Fibroblast of skin of right biceps (primary cell): ENCODE measurements around the gene GALNT11.

Experiments
- DNase-seq: peaks from one replicate; pipeline ENCODE4 v3.0.0-alpha.2; 2013

GALNT11 gene

GRCh38 chr7:152121432-152121831, 96.0 kb downstream of the GALNT11 start:
- no peak for DNase-seq

GRCh38 chr7:152122540-152122939, 97.1 kb downstream of the GALNT11 start:
- DNase-seq, result no peak

- no peak for DNase-seq
Measured at GRCh38 chr7:152126741-152127140, 101.3 kb downstream of the GALNT11 start.

GRCh38 chr7:152127229-152127628, 101.8 kb downstream of the GALNT11 start:
- DNase-seq, result no peak

GRCh38 chr7:152128252-152128651, 102.8 kb downstream of the GALNT11 start:
- no peak for DNase-seq

- DNase-seq, result no peak
Measured at GRCh38 chr7:152128741-152129461, 103.4 kb downstream of the GALNT11 start.

- no peak for DNase-seq
Measured at GRCh38 chr7:152129682-152130081, 104.2 kb downstream of the GALNT11 start.

- DNase-seq, result no peak
Measured at GRCh38 chr7:152130658-152131590, 105.5 kb downstream of the GALNT11 start.

GRCh38 chr7:152131981-152132494, 106.6 kb downstream of the GALNT11 start:
- no peak for DNase-seq

GRCh38 chr7:152132812-152133211, 107.3 kb downstream of the GALNT11 start:
- no peak for DNase-seq

- DNase-seq, result no peak
Measured at GRCh38 chr7:152133804-152134203, 108.3 kb downstream of the GALNT11 start.

- DNase-seq, result peak; percentile 30
Measured at GRCh38 chr7:152136686-152137085, 111.2 kb downstream of the GALNT11 start.

GRCh38 chr7:152137476-152138025, 112.1 kb downstream of the GALNT11 start:
- no peak for DNase-seq

GRCh38 chr7:152140067-152140466, 114.6 kb downstream of the GALNT11 start:
- DNase-seq, result no peak

- DNase-seq, result no peak
Measured at GRCh38 chr7:152140560-152140959, 115.1 kb downstream of the GALNT11 start.

GRCh38 chr7:152142976-152143595, 117.6 kb downstream of the GALNT11 start:
- DNase-seq, result no peak

GRCh38 chr7:152144557-152145245, 119.2 kb downstream of the GALNT11 start:
- no peak for DNase-seq

- DNase-seq, result peak; percentile 73
Measured at GRCh38 chr7:152145853-152146466, 120.5 kb downstream of the GALNT11 start.

- DNase-seq, result no peak
Measured at GRCh38 chr7:152148706-152149105, 123.2 kb downstream of the GALNT11 start.

- no peak for DNase-seq
Measured at GRCh38 chr7:152149363-152149762, 123.9 kb downstream of the GALNT11 start.

- DNase-seq, result no peak
Measured at GRCh38 chr7:152152267-152152666, 126.8 kb downstream of the GALNT11 start.
